ENCODE data around the gene ASPM.

Gene ASPM, protein sequence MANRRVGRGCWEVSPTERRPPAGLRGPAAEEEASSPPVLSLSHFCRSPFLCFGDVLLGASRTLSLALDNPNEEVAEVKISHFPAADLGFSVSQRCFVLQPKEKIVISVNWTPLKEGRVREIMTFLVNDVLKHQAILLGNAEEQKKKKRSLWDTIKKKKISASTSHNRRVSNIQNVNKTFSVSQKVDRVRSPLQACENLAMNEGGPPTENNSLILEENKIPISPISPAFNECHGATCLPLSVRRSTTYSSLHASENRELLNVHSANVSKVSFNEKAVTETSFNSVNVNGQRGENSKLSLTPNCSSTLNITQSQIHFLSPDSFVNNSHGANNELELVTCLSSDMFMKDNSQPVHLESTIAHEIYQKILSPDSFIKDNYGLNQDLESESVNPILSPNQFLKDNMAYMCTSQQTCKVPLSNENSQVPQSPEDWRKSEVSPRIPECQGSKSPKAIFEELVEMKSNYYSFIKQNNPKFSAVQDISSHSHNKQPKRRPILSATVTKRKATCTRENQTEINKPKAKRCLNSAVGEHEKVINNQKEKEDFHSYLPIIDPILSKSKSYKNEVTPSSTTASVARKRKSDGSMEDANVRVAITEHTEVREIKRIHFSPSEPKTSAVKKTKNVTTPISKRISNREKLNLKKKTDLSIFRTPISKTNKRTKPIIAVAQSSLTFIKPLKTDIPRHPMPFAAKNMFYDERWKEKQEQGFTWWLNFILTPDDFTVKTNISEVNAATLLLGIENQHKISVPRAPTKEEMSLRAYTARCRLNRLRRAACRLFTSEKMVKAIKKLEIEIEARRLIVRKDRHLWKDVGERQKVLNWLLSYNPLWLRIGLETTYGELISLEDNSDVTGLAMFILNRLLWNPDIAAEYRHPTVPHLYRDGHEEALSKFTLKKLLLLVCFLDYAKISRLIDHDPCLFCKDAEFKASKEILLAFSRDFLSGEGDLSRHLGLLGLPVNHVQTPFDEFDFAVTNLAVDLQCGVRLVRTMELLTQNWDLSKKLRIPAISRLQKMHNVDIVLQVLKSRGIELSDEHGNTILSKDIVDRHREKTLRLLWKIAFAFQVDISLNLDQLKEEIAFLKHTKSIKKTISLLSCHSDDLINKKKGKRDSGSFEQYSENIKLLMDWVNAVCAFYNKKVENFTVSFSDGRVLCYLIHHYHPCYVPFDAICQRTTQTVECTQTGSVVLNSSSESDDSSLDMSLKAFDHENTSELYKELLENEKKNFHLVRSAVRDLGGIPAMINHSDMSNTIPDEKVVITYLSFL (N-terminal part only)

GRCh38 chr1:197146101-197147095 is at the start of gene ASPM:
Gene ASPM, minus strand, starts transcription at chr1:197146669. Its CDS starts 232 bp downstream, at chr1:197146437.
- TF ChIP-seq, protein P1, sequence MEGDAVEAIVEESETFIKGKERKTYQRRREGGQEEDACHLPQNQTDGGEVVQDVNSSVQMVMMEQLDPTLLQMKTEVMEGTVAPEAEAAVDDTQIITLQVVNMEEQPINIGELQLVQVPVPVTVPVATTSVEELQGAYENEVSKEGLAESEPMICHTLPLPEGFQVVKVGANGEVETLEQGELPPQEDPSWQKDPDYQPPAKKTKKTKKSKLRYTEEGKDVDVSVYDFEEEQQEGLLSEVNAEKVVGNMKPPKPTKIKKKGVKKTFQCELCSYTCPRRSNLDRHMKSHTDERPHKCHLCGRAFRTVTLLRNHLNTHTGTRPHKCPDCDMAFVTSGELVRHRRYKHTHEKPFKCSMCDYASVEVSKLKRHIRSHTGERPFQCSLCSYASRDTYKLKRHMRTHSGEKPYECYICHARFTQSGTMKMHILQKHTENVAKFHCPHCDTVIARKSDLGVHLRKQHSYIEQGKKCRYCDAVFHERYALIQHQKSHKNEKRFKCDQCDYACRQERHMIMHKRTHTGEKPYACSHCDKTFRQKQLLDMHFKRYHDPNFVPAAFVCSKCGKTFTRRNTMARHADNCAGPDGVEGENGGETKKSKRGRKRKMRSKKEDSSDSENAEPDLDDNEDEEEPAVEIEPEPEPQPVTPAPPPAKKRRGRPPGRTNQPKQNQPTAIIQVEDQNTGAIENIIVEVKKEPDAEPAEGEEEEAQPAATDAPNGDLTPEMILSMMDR (IDR thresholded peaks at IDR 0.05; ENCODE audit: insufficient read depth, missing control alignments) = no peak
- FAIRE-seq (peak; percentile 92), DNase-seq (ENCODE audit: insufficient read length, low spot score) (peak; percentile 84)

DNA sequence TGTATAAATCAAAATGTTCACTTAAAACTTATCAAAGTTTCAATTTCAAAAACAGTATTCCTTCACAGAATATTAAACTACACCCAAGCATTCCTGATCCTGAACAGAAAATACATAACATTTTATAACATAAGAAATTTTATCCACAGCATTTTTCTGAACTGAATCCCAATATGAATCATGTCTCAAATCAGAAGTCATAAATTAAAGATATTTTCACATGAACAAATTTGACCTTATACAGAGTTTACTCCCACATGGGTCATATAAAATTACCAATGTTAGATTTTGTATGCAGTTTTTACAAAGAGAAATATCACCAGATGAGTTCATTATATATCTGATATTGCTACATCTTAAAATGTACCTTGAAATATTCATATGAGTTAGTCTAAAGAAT is 48.6 kb upstream of the ASPM start:
- DNase-seq (ENCODE audit: insufficient read length, low spot score) (no peak), FAIRE-seq (no peak)
- TF ChIP-seq, protein P1 (IDR thresholded peaks at IDR 0.05; ENCODE audit: insufficient read depth, missing control alignments) = no peak

- DNase-seq (ENCODE audit: insufficient read length, low spot score) (no peak), FAIRE-seq (no peak)
- TF ChIP-seq, protein P1 (IDR thresholded peaks at IDR 0.05; ENCODE audit: insufficient read depth, missing control alignments) = no peak
These were observed 37.7 kb upstream of the ASPM start for GRCh38 chr1:197184190-197184589.

DNA sequence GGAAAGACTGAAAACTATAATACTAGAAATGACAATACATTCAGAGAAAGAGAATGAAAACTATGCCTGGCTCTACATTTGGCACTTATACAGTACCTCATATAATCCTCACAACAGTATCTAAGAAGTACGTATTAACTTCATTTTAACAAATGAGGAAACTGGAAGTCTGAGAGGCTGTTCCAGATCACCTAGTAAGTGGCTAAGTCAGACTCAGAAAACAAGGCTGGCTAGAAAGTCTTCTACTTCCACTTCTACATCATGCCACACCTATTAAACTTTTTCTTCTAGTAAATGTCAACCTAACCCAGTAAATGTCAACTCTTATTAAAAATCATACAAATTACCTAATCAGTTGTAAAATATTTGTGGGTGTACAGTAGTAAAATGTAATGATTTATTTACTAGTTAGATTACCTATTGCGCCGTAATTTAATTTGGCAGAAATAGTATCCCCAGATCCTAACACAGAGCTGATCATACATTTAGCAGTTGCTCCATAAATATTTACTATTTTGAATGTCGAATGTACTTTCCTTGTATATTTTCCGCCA is 36.8 kb upstream of the ASPM start:
- DNase-seq (ENCODE audit: insufficient read length, low spot score) = no peak
- TF ChIP-seq, protein P1 (IDR thresholded peaks at IDR 0.05; ENCODE audit: insufficient read depth, missing control alignments) = no peak
- no peak for FAIRE-seq

- FAIRE-seq = no peak
- DNase-seq (ENCODE audit: insufficient read length, low spot score) = no peak
These were observed 36.2 kb upstream of the ASPM start for GRCh38 chr1:197182716-197183115.

More at GRCh38 chr1:197182716-197183115, 36.2 kb upstream of the ASPM start:
- TF ChIP-seq, protein P1 (IDR thresholded peaks at IDR 0.05; ENCODE audit: insufficient read depth, missing control alignments) = no peak
